ENCODE data around the gene METTL26. TPM values are rescaled to one million over a fixed set of nuclear protein-coding genes. Genes with fewer than 3 reads are reported as not detected.

METTL26 gene
- total RNA-seq, 1 experiment from 2014 or later, result 115 TPM

DNA sequence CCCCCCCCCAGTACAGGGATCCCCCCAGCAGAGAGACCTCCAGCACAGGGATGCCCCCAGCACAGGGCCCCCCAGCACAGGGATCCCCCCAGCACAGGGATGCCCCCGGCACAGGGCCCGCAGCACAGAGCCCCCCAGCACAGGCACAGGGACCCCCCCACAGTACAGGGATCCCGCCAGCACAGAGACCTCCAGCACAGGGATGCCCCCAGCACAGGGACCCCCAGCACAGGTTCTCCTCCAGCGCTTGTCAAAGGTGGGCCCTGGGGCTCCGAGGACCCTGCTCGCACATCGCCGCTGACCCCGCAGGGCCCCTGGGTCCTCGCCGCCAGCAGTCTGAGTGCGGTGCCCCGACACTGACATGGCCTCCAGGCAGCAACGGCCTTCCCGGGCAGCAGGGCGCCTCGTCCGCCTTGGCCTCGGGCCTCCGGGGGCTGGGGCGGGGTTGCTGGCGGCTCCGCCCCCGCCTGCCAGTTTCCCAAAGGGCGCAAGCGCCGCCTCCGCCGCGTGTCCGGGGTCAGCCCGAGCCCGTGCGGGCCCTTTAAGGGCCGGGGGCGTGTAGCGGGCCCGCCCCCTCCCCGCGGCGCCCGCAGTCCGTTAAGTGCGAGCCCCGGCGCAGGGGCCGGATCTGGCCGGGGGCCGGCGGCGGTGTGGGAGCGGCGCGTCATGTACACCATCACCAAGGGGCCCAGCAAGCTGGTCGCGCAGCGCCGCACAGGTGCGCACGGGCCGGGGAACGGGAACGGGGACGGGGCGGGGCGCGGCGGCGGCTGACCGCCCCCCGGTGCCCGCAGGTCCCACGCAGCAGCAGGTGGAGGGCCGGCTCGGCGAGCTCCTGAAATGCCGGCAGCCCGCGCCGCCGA lies 5.5 kb upstream of the METTL26 start, which contains the start of gene MCRIP2:
TSS of gene MCRIP2 (plus strand) at position 503 of the 863 bp plus-strand sequence. CDS start at position 667, 164 bp downstream.
- Mint-ChIP-seq H3K9me3 (no peaks in the 10 kb centered on the region), H3K4me3 (peak within 1 kb of the TSS; percentile 69), H3K36me3 (no peaks in the 10 kb centered on the region), H3K27me3 (ENCODE audit: low read depth) (peaks cover 2% of the 10 kb centered on the region; the same call in 1 of the 2 replicates), H3K27ac (no peak within 1 kb of the TSS), H3K4me1 (peaks cover 26% of the 10 kb centered on the region)
- TF ChIP-seq TP53 (CRISPR knock-in tag; IDR thresholded peaks at IDR 0.05), result 0 out of 2 replicates have a peak, but pooled peaks have one; percentile 18
- no peak for TF ChIP-seq NFATC4 (CRISPR knock-in tag; IDR thresholded peaks at IDR 0.05)
- peak; percentile 61; the same call in 1 of the 2 replicates for TF ChIP-seq MYBL2 (CRISPR knock-in tag; IDR thresholded peaks at IDR 0.05)
- TF ChIP-seq FOXK1 (CRISPR knock-in tag; IDR thresholded peaks at IDR 0.05), result peak; percentile 75
- TF ChIP-seq ZNF317 (CRISPR knock-in tag; IDR thresholded peaks at IDR 0.05; ENCODE audit: borderline replicate concordance, low read depth), result no peak
- 0 out of 2 replicates have a peak, but pooled peaks have one; percentile 13 for TF ChIP-seq MAX (CRISPR knock-in tag; IDR thresholded peaks at IDR 0.05)
- TF ChIP-seq, protein P1, sequence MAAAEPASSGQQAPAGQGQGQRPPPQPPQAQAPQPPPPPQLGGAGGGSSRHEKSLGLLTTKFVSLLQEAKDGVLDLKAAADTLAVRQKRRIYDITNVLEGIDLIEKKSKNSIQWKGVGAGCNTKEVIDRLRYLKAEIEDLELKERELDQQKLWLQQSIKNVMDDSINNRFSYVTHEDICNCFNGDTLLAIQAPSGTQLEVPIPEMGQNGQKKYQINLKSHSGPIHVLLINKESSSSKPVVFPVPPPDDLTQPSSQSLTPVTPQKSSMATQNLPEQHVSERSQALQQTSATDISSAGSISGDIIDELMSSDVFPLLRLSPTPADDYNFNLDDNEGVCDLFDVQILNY (CRISPR knock-in tag; IDR thresholded peaks at IDR 0.05), result peak; percentile 73; the same call in 1 of the 2 replicates
- TF ChIP-seq ZNF281 (CRISPR knock-in tag; IDR thresholded peaks at IDR 0.05), result peak; percentile 23; the same call in 1 of the 2 replicates
- TF ChIP-seq, protein P2, sequence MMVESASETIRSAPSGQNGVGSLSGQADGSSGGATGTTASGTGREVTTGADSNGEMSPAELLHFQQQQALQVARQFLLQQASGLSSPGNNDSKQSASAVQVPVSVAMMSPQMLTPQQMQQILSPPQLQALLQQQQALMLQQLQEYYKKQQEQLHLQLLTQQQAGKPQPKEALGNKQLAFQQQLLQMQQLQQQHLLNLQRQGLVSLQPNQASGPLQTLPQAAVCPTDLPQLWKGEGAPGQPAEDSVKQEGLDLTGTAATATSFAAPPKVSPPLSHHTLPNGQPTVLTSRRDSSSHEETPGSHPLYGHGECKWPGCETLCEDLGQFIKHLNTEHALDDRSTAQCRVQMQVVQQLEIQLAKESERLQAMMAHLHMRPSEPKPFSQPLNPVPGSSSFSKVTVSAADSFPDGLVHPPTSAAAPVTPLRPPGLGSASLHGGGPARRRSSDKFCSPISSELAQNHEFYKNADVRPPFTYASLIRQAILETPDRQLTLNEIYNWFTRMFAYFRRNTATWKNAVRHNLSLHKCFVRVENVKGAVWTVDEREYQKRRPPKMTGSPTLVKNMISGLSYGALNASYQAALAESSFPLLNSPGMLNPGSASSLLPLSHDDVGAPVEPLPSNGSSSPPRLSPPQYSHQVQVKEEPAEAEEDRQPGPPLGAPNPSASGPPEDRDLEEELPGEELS (CRISPR knock-in tag; IDR thresholded peaks at IDR 0.05), result 0 out of 2 replicates have a peak, but pooled peaks have one; percentile 34
- TF ChIP-seq ZBTB21 (CRISPR knock-in tag; IDR thresholded peaks at IDR 0.05; ENCODE audit: borderline replicate concordance), result peak; percentile 41; the same call in 1 of the 2 replicates
- TF ChIP-seq ZNF263 (CRISPR knock-in tag; IDR thresholded peaks at IDR 0.05; ENCODE audit: low read depth), result peak; percentile 25; the same call in 1 of the 2 replicates
- TF ChIP-seq USF1 (CRISPR knock-in tag; IDR thresholded peaks at IDR 0.05), result no peak
- TF ChIP-seq, protein P3, sequence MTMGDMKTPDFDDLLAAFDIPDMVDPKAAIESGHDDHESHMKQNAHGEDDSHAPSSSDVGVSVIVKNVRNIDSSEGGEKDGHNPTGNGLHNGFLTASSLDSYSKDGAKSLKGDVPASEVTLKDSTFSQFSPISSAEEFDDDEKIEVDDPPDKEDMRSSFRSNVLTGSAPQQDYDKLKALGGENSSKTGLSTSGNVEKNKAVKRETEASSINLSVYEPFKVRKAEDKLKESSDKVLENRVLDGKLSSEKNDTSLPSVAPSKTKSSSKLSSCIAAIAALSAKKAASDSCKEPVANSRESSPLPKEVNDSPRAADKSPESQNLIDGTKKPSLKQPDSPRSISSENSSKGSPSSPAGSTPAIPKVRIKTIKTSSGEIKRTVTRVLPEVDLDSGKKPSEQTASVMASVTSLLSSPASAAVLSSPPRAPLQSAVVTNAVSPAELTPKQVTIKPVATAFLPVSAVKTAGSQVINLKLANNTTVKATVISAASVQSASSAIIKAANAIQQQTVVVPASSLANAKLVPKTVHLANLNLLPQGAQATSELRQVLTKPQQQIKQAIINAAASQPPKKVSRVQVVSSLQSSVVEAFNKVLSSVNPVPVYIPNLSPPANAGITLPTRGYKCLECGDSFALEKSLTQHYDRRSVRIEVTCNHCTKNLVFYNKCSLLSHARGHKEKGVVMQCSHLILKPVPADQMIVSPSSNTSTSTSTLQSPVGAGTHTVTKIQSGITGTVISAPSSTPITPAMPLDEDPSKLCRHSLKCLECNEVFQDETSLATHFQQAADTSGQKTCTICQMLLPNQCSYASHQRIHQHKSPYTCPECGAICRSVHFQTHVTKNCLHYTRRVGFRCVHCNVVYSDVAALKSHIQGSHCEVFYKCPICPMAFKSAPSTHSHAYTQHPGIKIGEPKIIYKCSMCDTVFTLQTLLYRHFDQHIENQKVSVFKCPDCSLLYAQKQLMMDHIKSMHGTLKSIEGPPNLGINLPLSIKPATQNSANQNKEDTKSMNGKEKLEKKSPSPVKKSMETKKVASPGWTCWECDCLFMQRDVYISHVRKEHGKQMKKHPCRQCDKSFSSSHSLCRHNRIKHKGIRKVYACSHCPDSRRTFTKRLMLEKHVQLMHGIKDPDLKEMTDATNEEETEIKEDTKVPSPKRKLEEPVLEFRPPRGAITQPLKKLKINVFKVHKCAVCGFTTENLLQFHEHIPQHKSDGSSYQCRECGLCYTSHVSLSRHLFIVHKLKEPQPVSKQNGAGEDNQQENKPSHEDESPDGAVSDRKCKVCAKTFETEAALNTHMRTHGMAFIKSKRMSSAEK (CRISPR knock-in tag; IDR thresholded peaks at IDR 0.05; ENCODE audit: borderline replicate concordance), result no peak
- 0 out of 2 replicates have a peak, but pooled peaks have one; percentile 35 for TF ChIP-seq ELF4 (CRISPR knock-in tag; IDR thresholded peaks at IDR 0.05; ENCODE audit: low read depth)
- TF ChIP-seq GABPB1 (CRISPR knock-in tag; IDR thresholded peaks at IDR 0.05), result peak; percentile 41
- TF ChIP-seq ETV6 (CRISPR knock-in tag; IDR thresholded peaks at IDR 0.05), result peak; percentile 63; the same call in 1 of the 2 replicates
- TF ChIP-seq SMAD4 (CRISPR knock-in tag; IDR thresholded peaks at IDR 0.05), result no peak
- TF ChIP-seq, protein P4, sequence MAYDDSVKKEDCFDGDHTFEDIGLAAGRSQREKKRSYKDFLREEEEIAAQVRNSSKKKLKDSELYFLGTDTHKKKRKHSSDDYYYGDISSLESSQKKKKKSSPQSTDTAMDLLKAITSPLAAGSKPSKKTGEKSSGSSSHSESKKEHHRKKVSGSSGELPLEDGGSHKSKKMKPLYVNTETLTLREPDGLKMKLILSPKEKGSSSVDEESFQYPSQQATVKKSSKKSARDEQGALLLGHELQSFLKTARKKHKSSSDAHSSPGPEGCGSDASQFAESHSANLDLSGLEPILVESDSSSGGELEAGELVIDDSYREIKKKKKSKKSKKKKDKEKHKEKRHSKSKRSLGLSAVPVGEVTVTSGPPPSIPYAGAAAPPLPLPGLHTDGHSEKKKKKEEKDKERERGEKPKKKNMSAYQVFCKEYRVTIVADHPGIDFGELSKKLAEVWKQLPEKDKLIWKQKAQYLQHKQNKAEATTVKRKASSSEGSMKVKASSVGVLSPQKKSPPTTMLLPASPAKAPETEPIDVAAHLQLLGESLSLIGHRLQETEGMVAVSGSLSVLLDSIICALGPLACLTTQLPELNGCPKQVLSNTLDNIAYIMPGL (CRISPR knock-in tag; IDR thresholded peaks at IDR 0.05), result peak; percentile 70
- peak; percentile 10; the same call in 1 of the 2 replicates for TF ChIP-seq ESRRA (CRISPR knock-in tag; IDR thresholded peaks at IDR 0.05; ENCODE audit: borderline replicate concordance)
- no peak for TF ChIP-seq ZNF416 (CRISPR knock-in tag; IDR thresholded peaks at IDR 0.05)
- TF ChIP-seq RELA (CRISPR knock-in tag; IDR thresholded peaks at IDR 0.05; ENCODE audit: borderline replicate concordance), result peak; percentile 25; the same call in 1 of the 2 replicates
- TF ChIP-seq SP1 (CRISPR knock-in tag; conservative IDR thresholded peaks at IDR 0.05), result peak; percentile 89
- ChIA-PET POLR2A (no interaction called here), CTCF (interaction anchor here (1.0 to 1.9 kb wide), 4 partner anchors 19 to 62 kb away, joined by 3 to 8 read pairs (median 6); no protein-coding TSS in a partner anchor)
- DNase-seq (ENCODE audit: low spot score) (peak; percentile 90), ATAC-seq (peak; percentile 58)

Data from WTC11 (cell line).